Mammary epithelial cell (primary cell): Measurements from ENCODE around the gene ARGFX.

Source experiments
- EZH2 ChIP-seq: IDR thresholded peaks from 2 replicates; pipeline ENCODE4 v1.6.1; 2012; ENCODE audit warnings: low read length, inconsistent platforms, borderline replicate concordance
- TF ChIP-seq, protein P1 (sequence below), 2 donors: IDR thresholded peaks in 1 of 2; conservative IDR thresholded peaks in 1 of 2; 2 replicates each; pipeline ENCODE4 v1.5.1; 2011 to 2012; ENCODE audit warnings: inconsistent platforms in 2 of 2, low read length in 2 of 2, mild to moderate bottlenecking in 2 of 2, control low read depth in 1 of 2, low read depth in 1 of 2; ENCODE audit not compliant: insufficient read depth in 1 of 2; ENCODE audit errors: extremely low read depth in 1 of 2

DNA sequence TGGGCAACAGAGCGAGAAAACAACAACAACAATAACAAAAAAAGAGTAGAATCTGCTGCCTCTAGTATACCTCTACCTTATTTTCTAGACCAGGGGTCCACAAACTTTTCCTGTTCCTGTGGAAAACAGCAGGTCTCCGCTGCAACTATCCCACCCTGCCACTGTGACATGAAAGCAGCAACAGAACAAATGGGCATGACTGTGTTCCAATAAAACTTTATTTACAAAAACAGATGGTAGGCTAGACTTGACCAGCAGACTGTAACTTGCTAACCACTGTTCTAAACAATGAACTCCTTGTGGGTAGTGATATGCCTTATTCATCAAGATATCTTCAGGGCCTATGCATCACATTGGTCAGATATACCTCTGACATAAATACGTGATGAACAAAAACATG is 47.2 kb upstream of the ARGFX start:
- TF ChIP-seq, protein P1, sequence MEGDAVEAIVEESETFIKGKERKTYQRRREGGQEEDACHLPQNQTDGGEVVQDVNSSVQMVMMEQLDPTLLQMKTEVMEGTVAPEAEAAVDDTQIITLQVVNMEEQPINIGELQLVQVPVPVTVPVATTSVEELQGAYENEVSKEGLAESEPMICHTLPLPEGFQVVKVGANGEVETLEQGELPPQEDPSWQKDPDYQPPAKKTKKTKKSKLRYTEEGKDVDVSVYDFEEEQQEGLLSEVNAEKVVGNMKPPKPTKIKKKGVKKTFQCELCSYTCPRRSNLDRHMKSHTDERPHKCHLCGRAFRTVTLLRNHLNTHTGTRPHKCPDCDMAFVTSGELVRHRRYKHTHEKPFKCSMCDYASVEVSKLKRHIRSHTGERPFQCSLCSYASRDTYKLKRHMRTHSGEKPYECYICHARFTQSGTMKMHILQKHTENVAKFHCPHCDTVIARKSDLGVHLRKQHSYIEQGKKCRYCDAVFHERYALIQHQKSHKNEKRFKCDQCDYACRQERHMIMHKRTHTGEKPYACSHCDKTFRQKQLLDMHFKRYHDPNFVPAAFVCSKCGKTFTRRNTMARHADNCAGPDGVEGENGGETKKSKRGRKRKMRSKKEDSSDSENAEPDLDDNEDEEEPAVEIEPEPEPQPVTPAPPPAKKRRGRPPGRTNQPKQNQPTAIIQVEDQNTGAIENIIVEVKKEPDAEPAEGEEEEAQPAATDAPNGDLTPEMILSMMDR (conservative IDR thresholded peaks at IDR 0.05 in 1 of 2, IDR thresholded peaks at IDR 0.05 in 1 of 2; ENCODE audit: extremely low read depth in 1 of 2, insufficient read depth in 1 of 2, low read depth in 1 of 2, low read length in 2 of 2), result no peak
- no peak for TF ChIP-seq EZH2
